WTC11 (cell line): ENCODE measurements around the gene SSR2.

Experiments
- ATF1 ChIP-seq: sonication (generic); formaldehyde crosslinking; IDR thresholded peaks from 2 replicates; pipeline ENCODE4 v1.8.1; 2023; ENCODE audit warnings: mild to moderate bottlenecking, moderate library complexity, missing genetic modification reagents
- IRF2 ChIP-seq: sonication (generic); formaldehyde crosslinking; IDR thresholded peaks from 2 replicates; pipeline ENCODE4 v1.8.0; 2022; ENCODE audit warnings: low read depth, missing genetic modification reagents, borderline replicate concordance
- ZNF281 ChIP-seq: sonication (generic); formaldehyde crosslinking; IDR thresholded peaks from 2 replicates; pipeline ENCODE4 v1.8.0; 2023; ENCODE audit warnings: mild to moderate bottlenecking, missing genetic modification reagents
- TF ChIP-seq, protein P1 (sequence below): fragments of 200-600 bp; IDR thresholded peaks from 2 replicates; pipeline ENCODE4 v1.8.0; 2022; ENCODE audit warnings: antibody characterized with exemption

- TF ChIP-seq ATF1 (CRISPR knock-in tag) (no peak), ZNF281 (CRISPR knock-in tag) (no peak), IRF2 (no peak)
- TF ChIP-seq, protein P1, sequence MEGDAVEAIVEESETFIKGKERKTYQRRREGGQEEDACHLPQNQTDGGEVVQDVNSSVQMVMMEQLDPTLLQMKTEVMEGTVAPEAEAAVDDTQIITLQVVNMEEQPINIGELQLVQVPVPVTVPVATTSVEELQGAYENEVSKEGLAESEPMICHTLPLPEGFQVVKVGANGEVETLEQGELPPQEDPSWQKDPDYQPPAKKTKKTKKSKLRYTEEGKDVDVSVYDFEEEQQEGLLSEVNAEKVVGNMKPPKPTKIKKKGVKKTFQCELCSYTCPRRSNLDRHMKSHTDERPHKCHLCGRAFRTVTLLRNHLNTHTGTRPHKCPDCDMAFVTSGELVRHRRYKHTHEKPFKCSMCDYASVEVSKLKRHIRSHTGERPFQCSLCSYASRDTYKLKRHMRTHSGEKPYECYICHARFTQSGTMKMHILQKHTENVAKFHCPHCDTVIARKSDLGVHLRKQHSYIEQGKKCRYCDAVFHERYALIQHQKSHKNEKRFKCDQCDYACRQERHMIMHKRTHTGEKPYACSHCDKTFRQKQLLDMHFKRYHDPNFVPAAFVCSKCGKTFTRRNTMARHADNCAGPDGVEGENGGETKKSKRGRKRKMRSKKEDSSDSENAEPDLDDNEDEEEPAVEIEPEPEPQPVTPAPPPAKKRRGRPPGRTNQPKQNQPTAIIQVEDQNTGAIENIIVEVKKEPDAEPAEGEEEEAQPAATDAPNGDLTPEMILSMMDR, result no peak
These were observed 34.7 kb upstream of the SSR2 start for GRCh38 chr1:156055281-156056048.
